Vagina (tissue), 2 donors: ENCODE results near the gene RS1. TPM values are rescaled to one million over a fixed set of nuclear protein-coding genes. Genes with fewer than 3 reads are reported as not detected.

Source experiments
- DNase-seq, 2 donors: peaks; one replicate each; pipeline ENCODE4 v3.0.0-alpha.2; 2017; ENCODE audit errors: extremely low spot score in 2 of 2
- H3K27ac ChIP-seq: fragments of 200-600 bp; sonication (generic); one replicate; pipeline ENCODE4 v1.5.1; 2019
- H3K27me3 ChIP-seq: fragments of 200-600 bp; sonication (generic); one replicate; pipeline ENCODE4 v1.5.1; 2019
- H3K36me3 ChIP-seq, 2 donors: fragments of 200-600 bp; sonication (generic); one replicate each; pipeline ENCODE4 v1.5.1; 2017 to 2019
- H3K4me1 ChIP-seq: fragments of 200-600 bp; sonication (generic); one replicate; pipeline ENCODE4 v1.5.1; 2019
- H3K4me3 ChIP-seq, 2 donors: fragments of 200-600 bp; sonication (generic); 1 replicate in 1 of 2; 2 replicates in 1 of 2; pipeline ENCODE4 v1.5.1; 2016 to 2019
- H3K9me3 ChIP-seq: fragments of 200-600 bp; sonication (generic); one replicate; pipeline ENCODE4 v1.5.1; 2019
- POLR2A ChIP-seq, 2 donors: fragments of 450-650 bp; IDR thresholded peaks; one replicate each; pipeline ENCODE4 v1.6.1; 2017; ENCODE audit warnings: antibody characterized with exemption in 2 of 2, mild to moderate bottlenecking in 2 of 2, moderate library complexity in 2 of 2
- POLR2AphosphoS5 ChIP-seq, 2 donors: sonication (generic); formaldehyde crosslinking; IDR thresholded peaks; one replicate each; pipeline ENCODE4 v1.9.0; 2017; ENCODE audit warnings: antibody characterized with exemption in 2 of 2, mild to moderate bottlenecking in 2 of 2, low read depth in 1 of 2; ENCODE audit not compliant: insufficient read depth in 1 of 2
- intact Hi-C: fragments of 100-400 bp; cut with DNase I; formaldehyde crosslinking; loops from one replicate; pipeline ENCODE4 v1.15.1; 2023
- total RNA-seq: library from RNA; depleted of rRNA; stranded (reverse); fragments of >200 nt; gene quantifications from one replicate; pipeline ENCODE4 v1.2.3, GENCODE V29; 2016
- TF ChIP-seq, protein P1 (sequence below), 3 experiments: fragments of 450-650 bp in 2 of 3; fragments of 200-600 bp in 1 of 3; sonication (generic) in 1 of 3; IDR thresholded peaks; one replicate each; pipeline ENCODE4 v1.5.1; 2017 to 2019; ENCODE audit warnings: antibody characterized with exemption in 3 of 3, mild to moderate bottlenecking in 2 of 3, moderate library complexity in 2 of 3

Gene RS1
- total RNA-seq, 1 donor from 2014 or later, result not detected

- intact Hi-C loops, result no loop called here
These were observed 28.1 kb downstream of the RS1 start for GRCh38 chrX:18643853-18644252.

GRCh38 chrX:18643243-18643642, 28.7 kb downstream of the RS1 start:
- no peaks in the 10 kb centered on the region for H3K27me3 ChIP-seq
- no peaks in the 10 kb centered on the region for H3K4me1 ChIP-seq
- TF ChIP-seq POLR2AphosphoS5 (IDR thresholded peaks at IDR 0.05; ENCODE audit: insufficient read depth in 1 of 2, low read depth in 1 of 2) (no peak), POLR2A (IDR thresholded peaks at IDR 0.05) (no peak)
- TF ChIP-seq, protein P1, sequence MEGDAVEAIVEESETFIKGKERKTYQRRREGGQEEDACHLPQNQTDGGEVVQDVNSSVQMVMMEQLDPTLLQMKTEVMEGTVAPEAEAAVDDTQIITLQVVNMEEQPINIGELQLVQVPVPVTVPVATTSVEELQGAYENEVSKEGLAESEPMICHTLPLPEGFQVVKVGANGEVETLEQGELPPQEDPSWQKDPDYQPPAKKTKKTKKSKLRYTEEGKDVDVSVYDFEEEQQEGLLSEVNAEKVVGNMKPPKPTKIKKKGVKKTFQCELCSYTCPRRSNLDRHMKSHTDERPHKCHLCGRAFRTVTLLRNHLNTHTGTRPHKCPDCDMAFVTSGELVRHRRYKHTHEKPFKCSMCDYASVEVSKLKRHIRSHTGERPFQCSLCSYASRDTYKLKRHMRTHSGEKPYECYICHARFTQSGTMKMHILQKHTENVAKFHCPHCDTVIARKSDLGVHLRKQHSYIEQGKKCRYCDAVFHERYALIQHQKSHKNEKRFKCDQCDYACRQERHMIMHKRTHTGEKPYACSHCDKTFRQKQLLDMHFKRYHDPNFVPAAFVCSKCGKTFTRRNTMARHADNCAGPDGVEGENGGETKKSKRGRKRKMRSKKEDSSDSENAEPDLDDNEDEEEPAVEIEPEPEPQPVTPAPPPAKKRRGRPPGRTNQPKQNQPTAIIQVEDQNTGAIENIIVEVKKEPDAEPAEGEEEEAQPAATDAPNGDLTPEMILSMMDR (IDR thresholded peaks at IDR 0.05), result no peak
- H3K9me3 ChIP-seq, result no peaks in the 10 kb centered on the region
- no peak overlapping the region for H3K4me3 ChIP-seq
- DNase-seq, result no peak
- intact Hi-C loops, result no loop called here
- no peak overlapping the region for H3K27ac ChIP-seq
- H3K36me3 ChIP-seq, result no peaks in the 10 kb centered on the region

More at GRCh38 chrX:18643853-18644252, 28.1 kb downstream of the RS1 start:
- H3K9me3 ChIP-seq, result no peaks in the 10 kb centered on the region
- no peaks in the 10 kb centered on the region for H3K4me1 ChIP-seq
- no peaks in the 10 kb centered on the region for H3K36me3 ChIP-seq
- no peak overlapping the region for H3K4me3 ChIP-seq
- H3K27ac ChIP-seq, result no peak overlapping the region
- TF ChIP-seq POLR2A (IDR thresholded peaks at IDR 0.05) (no peak), POLR2AphosphoS5 (IDR thresholded peaks at IDR 0.05; ENCODE audit: insufficient read depth in 1 of 2, low read depth in 1 of 2) (no peak)
- TF ChIP-seq, protein P1 (IDR thresholded peaks at IDR 0.05), result no peak
- H3K27me3 ChIP-seq, result no peaks in the 10 kb centered on the region
- no peak for DNase-seq

GRCh38 chrX:18640686-18641085, 31.2 kb downstream of the RS1 start:
- intact Hi-C loops, result no loop called here
- no peaks in the 10 kb centered on the region for H3K36me3 ChIP-seq
- no peaks in the 10 kb centered on the region for H3K4me1 ChIP-seq
- H3K9me3 ChIP-seq, result no peaks in the 10 kb centered on the region
- no peak for DNase-seq
- no peaks in the 10 kb centered on the region for H3K27me3 ChIP-seq
- H3K27ac ChIP-seq, result no peak overlapping the region
- no peak overlapping the region for H3K4me3 ChIP-seq
- no peak for TF ChIP-seq POLR2A (IDR thresholded peaks at IDR 0.05)
- TF ChIP-seq POLR2AphosphoS5 (IDR thresholded peaks at IDR 0.05; ENCODE audit: insufficient read depth in 1 of 2, low read depth in 1 of 2), result no peak
- TF ChIP-seq, protein P1 (IDR thresholded peaks at IDR 0.05), result no peak

DNA sequence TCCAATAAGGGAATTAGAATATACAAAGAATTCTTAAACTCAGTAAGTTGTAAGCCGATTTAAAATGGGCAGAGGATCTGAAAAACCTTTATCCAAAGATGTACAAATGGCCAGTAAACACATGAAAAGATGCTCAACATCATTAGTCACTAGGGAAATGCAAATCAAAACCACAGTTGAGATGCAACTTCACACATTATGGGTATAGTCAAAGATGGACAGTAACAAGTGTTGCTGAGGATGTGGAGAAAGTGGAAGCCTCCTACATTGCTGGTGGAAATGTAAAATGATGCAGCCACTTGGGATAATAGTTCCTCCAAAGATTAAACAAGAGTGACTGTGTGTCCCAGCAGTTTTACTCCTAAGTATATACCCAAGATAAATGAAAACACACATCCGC, 32.6 kb downstream of the RS1 start:
- Histone ChIP-seq H3K4me3 (no peak overlapping the region), H3K36me3 (no peaks in the 10 kb centered on the region), H3K27me3 (no peaks in the 10 kb centered on the region), H3K4me1 (no peaks in the 10 kb centered on the region), H3K27ac (no peak overlapping the region), H3K9me3 (no peaks in the 10 kb centered on the region)
- intact Hi-C loops, result no loop called here
- no peak for DNase-seq
- TF ChIP-seq POLR2AphosphoS5 (IDR thresholded peaks at IDR 0.05; ENCODE audit: insufficient read depth in 1 of 2, low read depth in 1 of 2) (no peak), POLR2A (IDR thresholded peaks at IDR 0.05) (no peak)
- TF ChIP-seq, protein P1 (IDR thresholded peaks at IDR 0.05), result no peak

GRCh38 chrX:18638398-18638797, 33.5 kb downstream of the RS1 start:
- intact Hi-C loops, result no loop called here
- DNase-seq, result no peak
- Histone ChIP-seq H3K27ac (no peak overlapping the region), H3K4me3 (no peak overlapping the region), H3K9me3 (no peaks in the 10 kb centered on the region), H3K27me3 (no peaks in the 10 kb centered on the region), H3K4me1 (no peaks in the 10 kb centered on the region), H3K36me3 (no peaks in the 10 kb centered on the region)
- TF ChIP-seq POLR2AphosphoS5 (IDR thresholded peaks at IDR 0.05; ENCODE audit: insufficient read depth in 1 of 2, low read depth in 1 of 2), result no peak
- TF ChIP-seq, protein P1 (IDR thresholded peaks at IDR 0.05), result no peak
- no peak for TF ChIP-seq POLR2A (IDR thresholded peaks at IDR 0.05)
